GM21529 (cell line): Measurements from ENCODE around the gene ZBTB6.
"Not testable (repeated sequence)": the region's sequence is repeated elsewhere in the genome, so short reads cannot be mapped to it uniquely, and the experiment has no call there.

Source experiments
- ATAC-seq: cut with Tn5 transposase; IDR thresholded peaks from one replicate; pipeline ENCODE4 v1.9.1; 2021; ENCODE audit not compliant: unreplicated experiment

Gene ZBTB6

DNA sequence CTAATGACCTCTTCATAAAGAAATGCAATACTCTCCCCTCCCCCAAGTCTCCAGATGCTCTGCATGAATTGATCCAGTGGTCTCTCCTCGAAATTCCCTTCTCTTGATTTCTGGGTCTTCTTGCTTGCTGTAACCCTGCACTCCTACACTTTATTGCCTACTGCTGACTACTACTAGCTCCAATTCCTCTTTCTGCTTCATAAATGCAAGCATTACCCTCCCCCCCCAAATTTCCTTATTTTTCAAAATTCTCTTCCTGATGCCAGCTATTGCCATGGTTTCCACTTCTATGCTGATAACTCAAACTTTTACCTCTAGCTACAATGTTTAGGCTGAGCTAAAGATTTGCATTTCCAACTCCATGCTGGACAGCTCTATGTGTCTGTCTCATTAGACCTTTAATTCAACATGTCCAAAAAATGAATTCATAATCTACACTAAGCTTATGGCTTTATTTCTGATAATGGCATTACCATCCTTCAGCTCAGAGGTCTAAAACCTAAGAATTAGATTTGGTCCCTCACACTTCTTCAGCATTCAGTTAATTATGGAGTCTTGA is 16.8 kb upstream of the ZBTB6 start:
- ATAC-seq = no peak

DNA sequence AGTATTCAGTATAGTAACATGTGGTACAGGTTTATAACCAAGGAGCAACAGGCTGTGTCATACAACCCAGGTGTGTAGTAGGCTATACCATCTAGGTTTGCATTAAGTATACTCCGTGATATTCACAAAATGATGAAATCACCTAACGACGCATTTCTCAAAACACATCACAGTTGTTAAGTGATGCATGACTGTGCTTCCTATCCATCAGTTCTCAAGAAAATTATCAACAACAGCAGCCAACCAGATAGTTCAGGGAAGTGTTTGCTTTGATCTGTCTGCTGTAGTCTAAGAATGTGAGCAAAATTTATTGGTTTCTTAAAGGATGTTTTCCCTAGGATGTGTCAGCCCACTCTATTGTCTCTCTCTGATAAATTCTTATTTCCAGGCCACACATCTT is 10.8 kb upstream of the ZBTB6 start:
- ATAC-seq = no peak

DNA sequence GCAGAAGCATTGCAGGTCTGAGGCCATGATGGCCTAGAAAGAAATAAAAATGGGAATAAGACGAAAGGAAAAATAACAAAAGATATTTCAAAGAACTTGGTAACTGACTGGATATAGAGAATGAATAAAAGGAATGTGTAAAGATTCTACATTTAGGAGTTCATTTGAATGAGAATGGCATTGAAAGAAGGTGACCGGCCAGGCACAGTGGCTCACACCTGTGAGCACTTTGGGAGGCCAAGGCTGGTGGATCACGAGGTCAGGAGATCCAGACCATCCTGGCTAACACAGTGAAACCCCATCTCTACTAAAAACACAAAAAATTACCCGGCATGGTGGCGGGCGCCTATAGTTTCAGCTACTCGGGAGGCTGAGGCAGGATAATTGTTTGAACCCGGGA is 9.6 kb upstream of the ZBTB6 start:
- no peak for ATAC-seq

DNA sequence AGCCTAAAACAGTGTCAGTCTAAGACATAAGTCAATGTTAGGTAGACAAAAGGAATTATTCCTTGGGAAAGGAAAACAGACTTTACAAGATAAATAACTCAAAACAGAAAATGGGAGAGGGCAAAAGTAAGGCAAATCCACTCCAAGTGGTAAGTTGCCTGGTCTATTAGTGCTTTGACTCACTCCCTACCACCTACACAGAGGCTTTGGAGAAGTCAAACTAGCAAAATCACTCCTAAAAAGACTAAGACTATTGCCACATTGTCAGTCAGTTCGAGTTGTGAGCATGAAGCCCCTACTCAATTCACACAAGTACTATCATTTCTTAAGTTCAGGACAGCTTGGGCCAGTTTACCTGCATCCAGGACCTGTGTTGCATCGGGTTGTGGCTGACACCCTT is 5.2 kb upstream of the ZBTB6 start:
- no peak for ATAC-seq

DNA sequence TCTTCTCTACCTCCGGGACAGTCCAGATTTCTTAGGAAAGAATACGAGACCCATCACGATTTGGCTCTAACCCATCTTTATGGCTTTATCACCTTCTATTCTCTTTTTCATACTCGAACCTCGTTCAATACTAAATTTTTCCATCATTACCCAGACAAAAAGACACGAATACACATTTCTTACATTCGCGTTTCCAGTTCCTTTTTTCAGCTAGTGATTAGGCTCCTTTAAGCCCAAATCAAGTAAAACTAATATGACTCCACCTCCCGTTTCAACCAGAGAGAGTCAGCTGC is 506 bp downstream of the ZBTB6 start:
- ATAC-seq = no peak

DNA sequence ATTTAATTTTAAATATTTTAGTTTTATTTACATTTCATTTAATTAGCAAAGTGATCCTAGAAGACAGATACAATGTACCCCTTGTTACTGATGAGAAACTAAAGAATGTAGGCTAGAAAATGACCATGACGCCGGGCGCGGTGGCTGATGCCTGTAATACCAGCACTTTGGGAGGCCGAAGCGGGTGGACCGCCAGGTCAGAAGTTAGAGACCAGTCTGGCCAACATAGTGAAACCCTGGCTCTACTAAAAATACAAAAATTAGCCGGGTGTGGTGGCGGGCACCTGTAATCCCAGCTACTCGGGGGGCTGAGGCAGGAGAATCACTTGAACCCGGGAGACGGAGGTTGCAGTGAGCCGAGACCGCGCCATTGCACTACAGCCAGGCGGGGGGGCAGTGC is 7.0 kb downstream of the ZBTB6 start:
- not testable (repeated sequence) for ATAC-seq

DNA sequence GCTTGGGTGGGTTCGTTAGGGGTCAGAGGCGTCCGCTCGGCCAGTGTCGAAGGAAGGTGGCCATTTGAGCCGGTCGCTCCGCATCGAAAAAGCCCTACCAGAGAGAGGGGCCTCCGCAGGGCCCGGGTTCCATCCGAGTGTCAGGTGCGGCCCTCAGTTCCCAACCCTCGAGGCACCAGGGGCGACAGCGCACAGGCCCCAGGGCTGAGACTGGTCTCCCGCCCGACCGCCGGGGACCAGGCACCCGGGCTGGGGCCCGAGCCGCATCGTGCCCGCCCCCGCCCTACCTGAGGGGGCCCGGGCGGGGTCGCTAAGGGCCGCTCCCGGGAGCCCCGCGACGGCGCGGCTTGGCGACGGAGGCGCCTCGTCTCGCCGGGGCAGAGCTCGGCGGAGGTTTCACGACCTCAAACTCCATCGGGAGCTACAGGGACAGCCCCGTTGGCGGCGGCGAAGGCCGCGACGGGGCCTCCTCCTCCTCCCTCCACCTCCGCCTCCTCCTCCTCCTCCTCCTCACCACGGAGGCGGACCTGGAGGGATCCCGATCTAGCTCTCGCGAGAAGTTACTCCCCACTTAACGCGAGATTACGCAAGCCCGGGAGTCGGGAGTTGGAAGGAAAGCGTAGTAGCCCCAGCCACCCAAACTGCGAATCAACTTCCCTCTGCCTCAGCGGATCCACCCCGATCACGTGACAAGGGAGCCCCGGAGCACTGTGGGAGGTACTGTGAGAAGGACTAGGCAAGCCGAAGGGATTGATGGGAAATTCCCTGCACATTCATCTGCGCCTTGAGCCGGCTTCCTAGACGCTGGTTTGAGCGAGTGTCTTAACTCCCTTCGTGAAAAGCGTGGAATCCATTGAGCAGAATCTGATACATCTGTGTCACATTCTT is 8.1 kb downstream of the ZBTB6 start, which contains the start of gene RC3H2:
RC3H2 (minus strand) TSS at position 537 of the 888 bp plus-strand sequence. CDS start 7,850 bp downstream, outside the sequence.
- ATAC-seq = peak; percentile 81

DNA sequence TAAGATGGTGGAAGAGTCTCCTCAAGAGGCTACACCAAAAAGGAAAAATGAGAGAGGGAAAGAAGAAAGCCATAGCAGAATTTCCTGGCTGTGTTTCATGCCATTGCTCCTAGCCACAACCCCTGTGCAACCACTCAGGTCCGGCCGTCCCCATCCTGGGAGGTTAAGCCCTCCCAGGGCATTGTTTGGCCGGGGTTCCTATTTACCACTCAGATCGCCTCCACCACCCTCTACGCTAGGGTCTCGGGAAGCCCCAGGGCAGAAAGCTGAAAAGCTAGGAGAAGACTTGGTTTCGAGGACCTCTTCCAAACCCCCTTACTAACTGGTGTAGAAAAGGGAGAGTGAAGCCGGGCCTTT is 8.7 kb downstream of the ZBTB6 start:
- ATAC-seq = peak; percentile 19

DNA sequence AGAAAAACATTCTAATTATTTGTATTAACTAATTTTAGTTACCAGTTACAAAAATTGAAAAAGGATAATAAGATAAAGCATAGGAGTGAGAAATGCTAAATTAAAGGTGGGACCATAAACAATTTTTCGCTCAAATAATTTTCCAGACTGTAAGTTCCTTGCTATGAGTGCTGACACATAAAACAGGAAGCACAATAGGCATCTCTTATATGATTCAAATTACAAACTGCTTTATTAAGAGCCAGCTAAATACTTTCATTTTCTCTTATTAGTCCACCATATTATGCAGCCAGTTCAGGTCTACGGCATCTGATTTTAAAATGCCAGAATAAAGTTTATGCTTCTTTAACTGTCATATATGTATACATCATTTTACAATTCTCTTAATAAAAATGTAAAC is 12.3 kb downstream of the ZBTB6 start:
- no peak for ATAC-seq

DNA sequence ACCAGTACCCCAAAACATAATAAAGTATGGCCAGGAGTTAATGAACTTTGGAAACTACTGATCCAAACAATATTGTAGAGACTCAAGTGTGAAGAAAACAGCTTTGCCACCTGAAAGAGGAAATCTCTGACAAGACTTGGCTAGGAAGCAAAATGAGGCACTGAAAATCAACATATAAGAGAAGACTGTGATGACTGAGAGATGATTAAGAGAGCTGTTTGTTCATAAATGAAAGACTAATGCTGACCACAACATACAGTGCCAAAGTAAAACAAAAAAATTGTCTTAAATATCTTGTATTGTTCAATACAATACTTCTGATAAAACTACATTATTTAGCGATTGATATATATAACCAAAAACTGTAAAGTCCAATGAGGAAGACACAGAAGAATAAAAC is 15.2 kb downstream of the ZBTB6 start:
- ATAC-seq = no peak

DNA sequence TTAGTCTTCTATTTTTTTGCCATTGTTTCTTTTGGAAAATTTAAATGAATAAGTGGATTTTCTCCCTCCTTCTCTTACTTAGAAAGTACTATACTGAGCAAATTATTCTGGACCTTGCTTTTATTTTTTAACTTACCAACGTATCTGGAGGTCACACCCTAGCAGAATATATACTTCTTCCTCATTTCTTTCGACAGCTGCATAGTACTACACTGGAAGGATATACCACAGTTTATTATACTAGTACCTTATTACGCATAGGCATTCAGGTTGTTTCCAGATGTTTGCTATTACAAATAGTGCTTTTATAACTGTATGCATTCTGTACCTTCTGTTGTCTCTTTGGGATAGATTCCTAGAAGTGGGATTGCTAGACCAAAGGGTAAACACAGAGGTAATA is 24.6 kb downstream of the ZBTB6 start:
- no peak for ATAC-seq

DNA sequence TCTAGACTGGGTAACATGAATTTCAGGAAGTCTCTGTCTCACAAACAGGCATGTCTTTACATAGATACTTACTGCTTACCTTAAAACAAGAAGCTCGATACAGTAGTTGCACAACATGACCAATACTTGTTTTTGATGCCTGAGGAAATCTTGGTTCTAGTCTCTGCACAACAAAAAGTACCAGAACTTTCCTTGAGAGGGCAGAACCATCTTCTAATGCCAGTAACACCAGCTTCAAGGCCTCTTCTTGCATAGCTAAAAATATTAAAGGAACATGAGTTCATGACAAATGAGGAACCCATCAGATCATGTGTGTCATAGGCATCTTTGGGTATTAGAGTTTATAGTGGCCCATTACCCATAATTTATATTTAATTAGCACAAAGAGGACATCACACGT is 30.0 kb downstream of the ZBTB6 start:
- no peak for ATAC-seq

DNA sequence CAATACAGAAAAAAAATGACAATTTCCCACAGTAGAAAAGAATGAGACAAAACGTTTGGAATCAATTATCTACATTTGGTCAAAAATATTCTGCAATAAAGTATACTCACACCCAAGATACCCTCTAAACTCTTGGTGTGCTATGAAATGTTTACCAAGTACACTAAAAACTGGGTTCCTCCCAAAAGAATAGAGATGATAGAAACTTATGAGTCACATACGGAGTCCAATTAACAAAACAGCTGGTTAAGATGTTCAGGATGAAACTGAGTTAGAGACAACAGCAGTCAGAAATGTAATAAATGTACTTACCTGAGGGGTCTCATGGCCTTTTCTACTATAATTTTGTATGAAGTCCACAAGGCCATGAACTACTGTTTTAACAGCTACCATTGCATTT is 33.7 kb downstream of the ZBTB6 start:
- no peak for ATAC-seq

DNA sequence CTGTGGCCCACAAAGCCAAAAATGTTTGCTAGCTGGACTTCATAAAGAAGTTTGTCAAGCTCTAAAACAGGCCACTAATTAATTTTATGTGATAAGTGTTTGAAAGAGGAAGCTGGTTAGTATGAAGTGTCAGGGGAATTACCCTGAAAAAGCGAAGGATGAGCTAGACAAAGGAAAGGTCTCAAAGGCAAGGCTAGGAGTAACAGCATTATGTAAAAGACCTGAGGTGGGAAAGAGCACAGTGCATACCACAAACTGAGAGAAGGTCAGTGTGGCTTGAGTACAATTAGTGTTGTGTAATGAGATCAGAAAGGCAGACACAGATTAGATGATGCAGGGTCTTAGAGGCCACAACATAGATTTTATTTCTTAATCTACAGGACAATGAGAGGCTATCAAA is 37.6 kb downstream of the ZBTB6 start:
- ATAC-seq = no peak

DNA sequence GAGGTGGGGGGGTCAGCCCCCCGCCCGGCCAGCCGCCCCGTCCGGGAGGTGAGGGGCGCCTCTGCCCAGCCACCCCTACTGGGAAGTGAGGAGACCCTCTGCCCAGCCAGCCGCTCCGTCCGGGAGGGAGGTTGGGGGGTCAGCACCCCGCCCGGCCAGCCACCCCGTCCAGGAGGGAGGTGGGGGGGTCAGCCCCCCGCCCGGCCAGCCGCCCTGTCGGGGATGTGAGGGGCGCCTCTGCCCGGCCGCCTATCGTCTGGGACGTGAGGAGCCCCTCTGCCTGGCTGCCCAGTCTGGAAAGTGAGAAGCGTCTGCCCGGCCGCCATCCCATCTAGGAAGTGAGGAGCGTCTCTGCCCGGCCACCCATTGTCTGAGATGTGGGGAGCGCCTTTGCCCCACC is 45.8 kb downstream of the ZBTB6 start:
- not testable (repeated sequence) for ATAC-seq

DNA sequence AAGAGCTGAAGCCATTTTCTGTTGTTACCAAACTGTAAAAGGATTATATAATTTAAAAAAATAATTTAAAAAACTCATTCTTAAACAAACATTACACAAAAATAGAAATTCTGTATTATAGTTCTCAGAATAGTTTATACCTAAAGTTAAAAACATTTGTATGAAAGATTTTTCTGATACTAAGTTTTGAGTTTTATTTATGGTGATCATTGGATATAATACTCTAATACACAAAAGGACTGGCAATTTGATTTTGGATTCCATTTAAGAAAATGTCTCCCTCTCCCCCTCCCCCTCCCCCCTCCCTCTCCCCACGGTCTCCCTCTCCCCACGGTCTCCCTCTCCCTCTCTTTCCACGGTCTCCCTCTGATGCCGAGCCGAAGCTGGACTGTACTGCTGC is 47.0 kb downstream of the ZBTB6 start:
- ATAC-seq = no peak

DNA sequence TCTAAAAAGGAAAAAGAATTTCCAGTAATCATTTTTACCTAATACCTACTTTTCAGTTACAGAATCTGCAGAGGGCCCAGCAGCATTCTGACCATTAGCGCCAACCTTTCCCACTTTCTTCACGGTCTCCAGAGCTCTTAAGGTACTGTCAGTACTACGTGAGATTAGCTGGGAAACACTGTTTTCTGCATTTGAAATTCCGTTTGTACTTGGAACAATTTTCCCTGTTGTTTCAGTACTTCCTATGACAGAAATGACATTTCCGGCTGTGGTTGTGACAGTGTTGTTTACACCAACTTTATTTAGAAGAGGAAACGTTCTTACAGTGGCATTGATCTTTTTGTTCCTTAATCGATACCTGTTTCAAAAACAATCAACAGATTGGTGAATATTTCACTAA is 47.8 kb downstream of the ZBTB6 start:
- ATAC-seq = no peak

DNA sequence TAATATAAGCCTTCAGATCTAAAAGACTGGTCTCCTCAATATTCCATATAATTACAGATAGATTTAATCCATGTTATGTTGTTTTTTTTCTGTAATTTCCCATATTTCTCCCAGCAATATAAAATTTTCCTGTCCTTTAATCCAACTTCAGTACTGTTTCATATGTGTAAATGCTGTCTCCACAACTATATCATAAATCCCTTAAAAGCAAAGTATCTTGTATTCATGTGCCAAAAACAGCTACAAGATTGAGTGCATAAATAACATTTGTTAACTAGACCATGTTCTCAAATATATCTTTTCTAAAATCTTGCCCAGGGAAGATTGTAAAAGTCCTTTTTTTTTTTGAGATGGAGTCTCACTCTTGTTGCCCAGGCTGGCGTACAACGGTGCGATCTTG is 49.7 kb downstream of the ZBTB6 start:
- ATAC-seq = no peak

DNA sequence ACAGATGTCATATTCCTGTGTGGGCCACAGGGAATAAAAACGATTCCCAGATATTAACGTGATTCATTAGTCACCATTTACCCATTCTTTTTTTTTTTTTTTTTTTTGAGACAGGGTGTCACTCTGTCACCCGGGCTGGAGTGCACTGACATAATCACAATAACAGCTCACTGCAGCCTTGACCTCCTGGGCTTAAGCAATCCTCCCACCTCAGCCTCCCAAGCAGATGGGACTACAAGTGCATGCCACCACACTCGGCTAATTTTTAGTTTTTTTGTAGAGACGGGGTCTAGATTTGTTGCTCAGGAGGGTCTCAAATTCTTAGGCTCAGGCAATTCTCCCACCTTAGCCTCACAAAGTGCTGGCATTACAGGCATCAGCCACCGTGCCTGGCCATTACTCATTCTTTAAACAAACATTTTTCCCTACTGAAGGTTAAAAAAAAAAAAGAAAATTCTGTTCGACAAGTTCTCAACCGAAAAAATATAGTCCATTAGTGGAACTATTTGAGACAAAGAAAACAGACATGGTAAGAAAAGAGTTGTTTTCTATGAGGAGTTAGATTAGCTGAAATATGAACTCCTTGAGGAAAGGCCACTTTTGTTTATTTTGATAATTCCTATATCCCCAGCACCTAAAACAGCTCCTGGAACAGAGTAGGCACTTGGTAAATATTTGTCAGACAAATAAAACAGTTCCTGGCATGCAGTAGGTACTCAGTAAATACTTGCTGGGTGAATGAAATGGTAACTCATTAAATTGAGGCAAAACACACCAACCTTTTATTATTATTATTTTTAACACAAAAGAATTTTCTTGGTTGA is 52.6 kb downstream of the ZBTB6 start:
- no peak for ATAC-seq
